AG10803 (cell line): ENCODE results near the gene DIS3L.

Source experiments
- DNase-seq: peaks from one replicate; pipeline ENCODE4 v3.0.0; 2010; ENCODE audit warnings: low read depth
- H3K4me3 ChIP-seq: 2 replicates; pipeline ENCODE4 v1.5.1; 2011; ENCODE audit warnings: mild to moderate bottlenecking, low read length, control low read depth
- CTCF ChIP-seq: conservative IDR thresholded peaks from 2 replicates; pipeline ENCODE4 v1.5.1; 2011; ENCODE audit warnings: mild to moderate bottlenecking, low read length, control low read depth, inconsistent platforms

DIS3L gene

GRCh38 chr15:66264859-66265513 is 28.4 kb upstream of the DIS3L start:
- TF ChIP-seq CTCF: no peak
- H3K4me3 ChIP-seq: no peak overlapping the region
- DNase-seq: no peak

DNA sequence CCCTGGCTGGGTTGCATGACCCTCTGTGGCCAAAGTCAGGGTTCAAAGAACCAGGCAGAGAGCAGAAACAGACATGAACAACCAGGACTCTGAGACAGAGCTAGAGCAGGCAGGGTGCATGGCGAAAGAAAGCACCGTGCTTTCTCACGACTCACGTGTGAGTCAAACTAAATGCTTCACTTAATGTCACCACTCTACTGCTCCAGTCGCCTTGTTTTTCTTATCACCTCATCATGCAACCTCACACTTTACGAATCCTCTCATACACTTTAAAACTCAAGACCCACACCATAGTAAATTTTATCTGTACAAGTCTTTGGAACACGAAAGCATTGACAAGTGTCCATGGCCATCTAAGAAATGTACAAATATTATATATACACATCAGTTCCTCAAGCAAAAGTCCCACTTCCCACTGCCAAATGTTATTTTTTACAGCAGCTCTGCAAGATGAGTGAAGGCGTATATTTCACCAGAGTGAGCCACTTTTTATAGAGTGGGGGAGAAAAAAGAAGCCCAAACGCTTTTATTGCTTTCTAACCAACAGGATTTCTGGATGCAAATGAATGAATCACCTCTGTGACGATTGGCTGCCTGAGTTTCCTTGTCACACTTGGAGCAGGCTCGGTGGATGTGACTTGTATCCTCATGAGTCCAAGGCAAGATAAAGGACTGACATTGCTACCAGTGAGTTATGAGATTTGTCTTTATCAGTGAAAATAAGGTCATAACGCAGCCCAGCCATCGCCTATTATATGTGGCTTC is 23.9 kb upstream of the DIS3L start:
- TF ChIP-seq CTCF: no peak
- H3K4me3 ChIP-seq: no peak overlapping the region
- peak; percentile 52 for DNase-seq

GRCh38 chr15:66270932-66271331 is 22.4 kb upstream of the DIS3L start:
- DNase-seq: no peak
- TF ChIP-seq CTCF: no peak
- H3K4me3 ChIP-seq: no peak overlapping the region

- no peak overlapping the region for H3K4me3 ChIP-seq
- no peak for DNase-seq
- TF ChIP-seq CTCF: no peak
These were observed 18.0 kb upstream of the DIS3L start for GRCh38 chr15:66275352-66275751.

DNA sequence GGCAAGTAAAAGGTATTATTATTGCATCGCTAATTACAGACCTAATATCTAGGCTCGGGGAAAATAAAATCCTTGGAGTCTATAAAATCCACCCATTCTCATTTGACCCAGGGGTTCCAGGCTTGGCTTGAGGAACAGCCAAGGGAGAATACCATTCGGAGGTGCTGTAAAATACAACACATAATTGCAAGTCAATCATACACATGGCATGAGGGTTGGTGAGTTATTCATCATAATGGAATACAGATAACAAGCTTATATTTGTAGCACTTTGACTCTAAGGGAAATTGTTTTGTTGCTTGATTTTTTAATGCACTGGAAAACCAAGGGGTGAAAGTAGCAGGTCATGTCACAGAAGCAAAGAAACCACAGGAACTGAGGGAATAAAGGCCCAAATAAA is 16.8 kb upstream of the DIS3L start:
- DNase-seq: no peak
- no peak overlapping the region for H3K4me3 ChIP-seq
- TF ChIP-seq CTCF: no peak

DNA sequence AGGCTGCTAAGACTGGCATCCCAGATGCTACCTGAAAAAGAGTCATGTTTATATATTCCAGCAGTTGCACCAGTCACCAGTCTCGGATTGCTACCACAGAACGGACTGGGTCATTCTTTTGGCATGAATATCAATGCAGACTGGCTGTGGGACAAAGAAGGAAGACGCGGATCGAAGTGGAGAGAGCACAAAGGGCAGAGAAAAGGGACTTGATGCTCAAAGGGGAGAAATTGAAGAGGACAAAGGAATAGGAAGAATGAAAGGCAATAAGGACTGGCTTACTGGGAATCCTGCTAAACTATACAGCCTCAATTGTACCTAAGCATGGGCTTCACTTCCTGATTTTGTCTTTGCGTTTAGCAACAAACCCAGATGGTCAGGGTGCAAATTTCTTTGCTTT is 15.3 kb upstream of the DIS3L start:
- no peak for DNase-seq
- no peak overlapping the region for H3K4me3 ChIP-seq
- TF ChIP-seq CTCF: no peak

DNA sequence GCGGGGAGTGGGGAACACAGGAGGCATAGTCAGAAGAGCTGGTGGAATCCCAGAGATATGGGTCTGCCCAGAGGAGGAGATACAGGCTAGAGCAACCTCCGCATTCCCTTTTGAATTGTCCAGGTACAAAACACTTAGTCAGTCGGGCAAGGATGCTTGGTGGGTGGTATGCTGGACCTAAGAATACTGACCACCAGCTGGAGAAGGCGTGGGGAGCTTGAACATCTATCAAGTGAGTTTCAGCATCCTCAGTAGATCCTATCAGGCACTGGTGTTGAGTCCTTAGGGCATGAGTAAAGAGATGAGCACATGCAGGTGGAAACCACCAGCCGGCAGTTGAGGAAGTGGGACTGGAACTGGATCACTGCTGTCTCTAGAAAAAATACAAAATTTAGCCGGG is 14.7 kb upstream of the DIS3L start:
- DNase-seq: no peak
- TF ChIP-seq CTCF: no peak

More for the DNA sequence above, 14.7 kb upstream of the DIS3L start:
- H3K4me3 ChIP-seq: no peak overlapping the region
